Brain microvascular endothelial cell (primary cell): ENCODE data around the gene SEC24C.
A peak's percentile ranks its signal among the peaks of the same experiment; 100 is the strongest.

Experiments
- DNase-seq: peaks from one replicate; pipeline ENCODE4 v3.0.0-alpha.2; 2020
- H3K27ac ChIP-seq: fragments of 250-450 bp; sonication (Bioruptor Pico); 2 replicates; pipeline ENCODE4 v1.5.1; 2020; ENCODE audit warnings: mild to moderate bottlenecking, moderate library complexity
- H3K27me3 ChIP-seq: fragments of 250-450 bp; sonication (Bioruptor Pico); replicated peaks from 2 replicates; pipeline ENCODE4 v1.5.1; 2020; ENCODE audit warnings: mild to moderate bottlenecking
- H3K36me3 ChIP-seq: fragments of 250-450 bp; sonication (Bioruptor Pico); replicated peaks from 2 replicates; pipeline ENCODE4 v1.5.1; 2020; ENCODE audit warnings: mild to moderate bottlenecking
- H3K4me3 ChIP-seq: 2 replicates; pipeline ENCODE4 v1.5.1; 2011; ENCODE audit warnings: low read depth, mild to moderate bottlenecking, control low read depth, low read length, moderate library complexity
- CTCF ChIP-seq: IDR thresholded peaks from 2 replicates; pipeline ENCODE4 v1.5.1; 2011; ENCODE audit warnings: low read depth, mild to moderate bottlenecking, moderate library complexity, low read length, control low read depth, inconsistent platforms; ENCODE audit errors: missing control alignments
- in situ Hi-C: cut with HindIII; loops from 2 replicates; pipeline ENCODE4 v1.10.0; 2017; ENCODE audit warnings: low sequenced_read_pairs, low pct_ligation_motif_present

Gene SEC24C

DNA sequence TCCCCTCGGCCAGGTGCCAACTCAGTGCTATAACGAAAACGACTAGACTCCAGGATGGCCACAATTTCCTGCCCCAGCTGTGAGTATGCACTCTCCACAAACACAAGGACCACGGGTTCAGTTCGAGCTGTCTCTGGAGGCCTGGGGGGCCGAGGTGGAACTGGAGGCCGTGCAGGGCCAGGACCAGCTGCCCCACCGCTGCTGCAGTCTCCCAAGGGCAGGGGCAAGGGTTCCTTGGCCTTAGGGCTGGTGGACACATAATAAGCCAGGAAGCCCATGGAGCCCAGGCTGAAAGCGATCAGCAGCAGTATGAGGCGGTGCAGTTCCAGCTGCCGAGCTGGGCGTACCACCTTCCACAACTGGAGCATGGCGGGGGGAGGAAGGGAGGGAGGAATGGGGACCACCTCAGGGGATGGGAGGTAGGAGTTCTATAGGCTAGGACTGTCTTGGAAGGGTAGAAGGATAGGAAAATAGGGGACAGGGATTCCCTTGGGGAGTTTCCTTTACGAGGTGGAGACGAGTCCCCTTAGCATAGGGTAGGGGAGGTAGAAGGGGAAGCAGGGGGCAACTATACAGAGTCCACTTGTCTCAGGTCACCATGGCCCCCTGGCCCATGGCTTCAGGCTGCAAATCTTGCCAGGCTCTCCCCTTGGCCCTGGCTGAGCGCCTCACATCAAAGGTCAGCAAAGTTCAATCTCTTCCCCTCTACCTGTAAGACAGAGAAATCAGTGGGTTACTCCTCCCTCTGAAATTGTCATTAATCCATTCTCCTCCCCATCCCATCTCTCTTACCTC, 64.0 kb downstream of the SEC24C start:
- TF ChIP-seq CTCF = no peak
- DNase-seq = no peak
- H3K36me3 ChIP-seq = peaks cover 43% of the 10 kb centered on the region
- no peak overlapping the region for H3K4me3 ChIP-seq
- in situ Hi-C loops = no loop called here
- no peak overlapping the region for H3K27ac ChIP-seq
- H3K27me3 ChIP-seq = no peaks in the 10 kb centered on the region

GRCh38 chr10:73809061-73809818, 65.1 kb downstream of the SEC24C start:
- Histone ChIP-seq H3K4me3 (no peak overlapping the region), H3K27me3 (no peaks in the 10 kb centered on the region), H3K27ac (no peak overlapping the region), H3K36me3 (peaks cover 34% of the 10 kb centered on the region)
- no peak for DNase-seq
- no peak for TF ChIP-seq CTCF
- in situ Hi-C loops = no loop called here

- H3K36me3 ChIP-seq = peaks cover 27% of the 10 kb centered on the region
- no peak for TF ChIP-seq CTCF
- in situ Hi-C loops = no loop called here
These were observed 66.2 kb downstream of the SEC24C start for GRCh38 chr10:73810358-73810734.

DNA sequence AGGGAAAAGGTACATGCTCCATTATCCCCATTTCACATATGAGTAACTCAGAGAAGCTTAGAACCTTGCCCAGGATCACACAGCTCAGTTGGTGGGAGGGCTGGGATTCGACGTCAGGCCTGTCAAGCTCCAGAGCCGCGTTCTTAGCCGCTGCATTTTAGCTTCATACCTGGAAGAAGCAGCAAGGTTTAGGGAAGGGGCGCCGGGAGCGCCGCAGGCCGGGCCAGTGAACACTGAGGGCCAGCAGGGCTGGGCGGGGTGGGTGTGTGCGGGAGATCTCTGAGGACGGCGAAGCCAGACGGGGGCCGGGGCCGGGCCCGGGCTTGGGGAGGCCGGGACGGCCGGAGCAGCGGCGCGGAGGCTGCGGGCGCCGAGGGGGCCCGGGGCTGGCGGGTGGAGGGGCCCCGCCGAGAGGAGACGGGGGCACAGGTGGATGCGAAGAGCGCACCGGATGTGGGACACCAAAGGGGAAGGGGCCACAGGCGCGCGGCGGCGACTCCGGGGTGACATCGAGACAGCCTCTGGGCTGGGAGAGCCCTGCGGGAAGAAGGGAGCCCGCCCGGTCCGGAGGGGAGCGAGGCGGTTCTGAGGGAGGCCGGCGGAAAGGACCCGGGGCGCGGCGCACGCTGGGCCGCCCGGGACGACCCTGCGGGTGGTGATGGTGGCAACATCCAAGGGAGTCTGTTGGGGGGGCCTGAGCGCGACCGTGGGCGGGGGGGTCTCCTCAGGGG, 66.7 kb downstream of the SEC24C start:
- no peak for TF ChIP-seq CTCF
- H3K27ac ChIP-seq = peak overlapping the region; percentile 77
- H3K27me3 ChIP-seq = no peaks in the 10 kb centered on the region
- DNase-seq = no peak
- peak overlapping the region; percentile 76 for H3K4me3 ChIP-seq
- H3K36me3 ChIP-seq = peaks cover 21% of the 10 kb centered on the region
- in situ Hi-C loops = no loop called here

More at GRCh38 chr10:73810358-73810734, 66.2 kb downstream of the SEC24C start:
- peak overlapping the region; percentile 76 for H3K4me3 ChIP-seq
- H3K27me3 ChIP-seq = no peaks in the 10 kb centered on the region
- DNase-seq = no peak
- no peak overlapping the region for H3K27ac ChIP-seq

GRCh38 chr10:73812657-73813056, 68.5 kb downstream of the SEC24C start:
- TF ChIP-seq CTCF = no peak
- Histone ChIP-seq H3K36me3 (peaks cover 6% of the 10 kb centered on the region), H3K27ac (no peak overlapping the region), H3K27me3 (no peaks in the 10 kb centered on the region), H3K4me3 (no peak overlapping the region)
- DNase-seq = no peak
- in situ Hi-C loops = no loop called here
